Endothelial cell of umbilical vein (primary cell): ENCODE data around the gene OSER1.

Experiments
- EZH2 ChIP-seq: IDR thresholded peaks from 2 replicates; pipeline ENCODE4 v1.6.1; 2012; ENCODE audit warnings: borderline replicate concordance, low read depth, mild to moderate bottlenecking, moderate library complexity, low read length, inconsistent platforms; ENCODE audit not compliant: severe bottlenecking
- GATA2 ChIP-seq: IDR thresholded peaks from 2 replicates; pipeline ENCODE4 v1.7.0; 2011; ENCODE audit warnings: low read depth, mild to moderate bottlenecking, moderate library complexity, mixed read lengths, low read length; ENCODE audit not compliant: insufficient read length, insufficient read depth
- POLR2A ChIP-seq: IDR thresholded peaks from 2 replicates; pipeline ENCODE4 v1.6.1; 2012; ENCODE audit warnings: low read depth, mild to moderate bottlenecking, control low read depth, low read length
- POLR2AphosphoS5 ChIP-seq: IDR thresholded peaks from 2 replicates; pipeline ENCODE4 v1.6.1; 2012; ENCODE audit warnings: low read depth, mild to moderate bottlenecking, control low read depth, low read length, moderate library complexity; ENCODE audit not compliant: insufficient read depth
- TF ChIP-seq, protein P1 (sequence below), 2 donors: IDR thresholded peaks; 1 replicate in 1 of 2; 2 replicates in 1 of 2; pipeline ENCODE4 v1.5.1; 2011; ENCODE audit warnings: low read length in 2 of 2, mild to moderate bottlenecking in 2 of 2, moderate library complexity in 2 of 2, control low read depth in 1 of 2, inconsistent platforms in 1 of 2, low read depth in 1 of 2; ENCODE audit not compliant: insufficient read depth in 1 of 2; ENCODE audit errors: extremely low read depth in 1 of 2

DNA sequence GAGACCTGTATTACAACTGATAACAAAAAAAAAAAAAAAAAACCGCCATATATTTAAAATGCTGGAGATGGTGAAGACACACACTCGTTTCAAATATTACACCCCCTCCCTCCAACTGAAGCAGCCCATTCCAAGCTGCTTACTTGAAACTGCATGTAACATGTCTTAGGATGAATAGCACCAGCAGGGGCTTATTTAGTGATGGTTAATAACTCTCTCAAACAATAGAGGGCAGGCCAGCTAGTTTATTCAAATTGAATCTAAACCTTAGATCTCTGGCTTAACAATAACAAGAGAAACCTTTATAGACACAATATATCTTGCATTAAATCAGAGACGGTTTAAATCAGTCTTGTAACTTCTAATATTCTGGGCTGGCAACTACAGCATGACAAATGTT is 14.3 kb downstream of the OSER1 start:
- TF ChIP-seq POLR2A (no peak), POLR2AphosphoS5 (no peak), GATA2 (no peak), EZH2 (no peak)
- TF ChIP-seq, protein P1, sequence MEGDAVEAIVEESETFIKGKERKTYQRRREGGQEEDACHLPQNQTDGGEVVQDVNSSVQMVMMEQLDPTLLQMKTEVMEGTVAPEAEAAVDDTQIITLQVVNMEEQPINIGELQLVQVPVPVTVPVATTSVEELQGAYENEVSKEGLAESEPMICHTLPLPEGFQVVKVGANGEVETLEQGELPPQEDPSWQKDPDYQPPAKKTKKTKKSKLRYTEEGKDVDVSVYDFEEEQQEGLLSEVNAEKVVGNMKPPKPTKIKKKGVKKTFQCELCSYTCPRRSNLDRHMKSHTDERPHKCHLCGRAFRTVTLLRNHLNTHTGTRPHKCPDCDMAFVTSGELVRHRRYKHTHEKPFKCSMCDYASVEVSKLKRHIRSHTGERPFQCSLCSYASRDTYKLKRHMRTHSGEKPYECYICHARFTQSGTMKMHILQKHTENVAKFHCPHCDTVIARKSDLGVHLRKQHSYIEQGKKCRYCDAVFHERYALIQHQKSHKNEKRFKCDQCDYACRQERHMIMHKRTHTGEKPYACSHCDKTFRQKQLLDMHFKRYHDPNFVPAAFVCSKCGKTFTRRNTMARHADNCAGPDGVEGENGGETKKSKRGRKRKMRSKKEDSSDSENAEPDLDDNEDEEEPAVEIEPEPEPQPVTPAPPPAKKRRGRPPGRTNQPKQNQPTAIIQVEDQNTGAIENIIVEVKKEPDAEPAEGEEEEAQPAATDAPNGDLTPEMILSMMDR (IDR thresholded peaks at IDR 0.05; ENCODE audit: extremely low read depth in 1 of 2, insufficient read depth in 1 of 2, low read depth in 1 of 2, low read length in 2 of 2) = no peak
